Fibroblast of lung (primary cell): ENCODE measurements around the gene PALLD. TPM values are rescaled to one million over a fixed set of nuclear protein-coding genes. Genes with fewer than 3 reads are reported as not detected.

ENCODE experiments used
- DNase-seq, 2 donors: peaks; one replicate each; pipeline versions ENCODE4 v3.0.0 to v3.0.0-alpha.2; 2010; ENCODE audit warnings: low read depth in 2 of 2
- H2AFZ ChIP-seq: 2 replicates; pipeline ENCODE4 v1.5.1; 2012; ENCODE audit warnings: low read length, control low read depth, inconsistent platforms
- H3K27ac ChIP-seq: 2 replicates; pipeline ENCODE4 v1.5.1; 2011; ENCODE audit warnings: low read length, control low read depth; ENCODE audit not compliant: insufficient read depth
- H3K27me3 ChIP-seq: 2 replicates; pipeline ENCODE4 v1.5.1; 2011; ENCODE audit warnings: mild to moderate bottlenecking, low read length; ENCODE audit not compliant: control insufficient read depth, insufficient read depth
- H3K36me3 ChIP-seq: 2 replicates; pipeline ENCODE4 v1.5.1; 2011; ENCODE audit warnings: low read length; ENCODE audit not compliant: control insufficient read depth, insufficient read depth
- H3K4me1 ChIP-seq: 2 replicates; pipeline ENCODE4 v1.5.1; 2011; ENCODE audit warnings: low read length; ENCODE audit not compliant: control insufficient read depth, insufficient read depth; ENCODE audit errors: extremely low read depth
- H3K4me2 ChIP-seq: 2 replicates; pipeline ENCODE4 v1.5.1; 2011; ENCODE audit warnings: low read length, control low read depth; ENCODE audit not compliant: insufficient read depth; ENCODE audit errors: extremely low read depth
- H3K4me3 ChIP-seq, 4 experiments: fragments of 200-600 bp in 1 of 4; sonication (generic) in 1 of 4; replicated peaks in 1 of 4; 2 replicates each; pipeline ENCODE4 v1.5.1; 2011 to 2016; ENCODE audit warnings: low read length in 4 of 4, low read depth in 3 of 4, mild to moderate bottlenecking in 3 of 4, control low read depth in 2 of 4, inconsistent platforms in 1 of 4, mixed read lengths in 1 of 4; ENCODE audit not compliant: insufficient read depth in 1 of 4; ENCODE audit errors: control extremely low read depth in 1 of 4
- H3K79me2 ChIP-seq: 2 replicates; pipeline ENCODE4 v1.5.1; 2012; ENCODE audit warnings: mild to moderate bottlenecking, low read length, inconsistent platforms; ENCODE audit not compliant: control insufficient read depth, insufficient read depth
- H3K9ac ChIP-seq: 2 replicates; pipeline ENCODE4 v1.5.1; 2011; ENCODE audit warnings: mild to moderate bottlenecking, low read length, control low read depth; ENCODE audit not compliant: insufficient read depth
- H3K9me3 ChIP-seq: 2 replicates; pipeline ENCODE4 v1.5.1; 2012; ENCODE audit warnings: low read depth, low read length; ENCODE audit not compliant: control insufficient read depth, insufficient read depth
- H4K20me1 ChIP-seq: 2 replicates; pipeline ENCODE4 v1.5.1; 2011; ENCODE audit warnings: low read length; ENCODE audit not compliant: control insufficient read depth, insufficient read depth; ENCODE audit errors: extremely low read depth
- EZH2 ChIP-seq: IDR thresholded peaks from 2 replicates; pipeline ENCODE4 v1.5.1; 2012; ENCODE audit warnings: low read length, control low read depth, mild to moderate bottlenecking; ENCODE audit errors: missing control alignments
- polyA plus RNA-seq, 2 donors: library from polyadenylated mRNA; depleted of rRNA in 1 of 2; stranded (reverse) in 1 of 2; unstranded in 1 of 2; fragments of >200 nt; gene quantifications; 2 replicates each; pipeline ENCODE4 v1.2.1, GENCODE V29; 2011 to 2012; ENCODE audit warnings: missing spikeins in 1 of 2
- total RNA-seq: library from RNA; depleted of rRNA; stranded (reverse); fragments of >200 nt; gene quantifications from 2 replicates; pipeline ENCODE4 v1.2.1, GENCODE V29; 2014
- TF ChIP-seq, protein P1 (sequence below), 2 donors: IDR thresholded peaks in 1 of 2; conservative IDR thresholded peaks in 1 of 2; 1 replicate in 1 of 2; 2 replicates in 1 of 2; pipeline ENCODE4 v1.5.1; 2011 to 2012; ENCODE audit warnings: low read length in 2 of 2, control low read depth in 1 of 2, inconsistent platforms in 1 of 2, low read depth in 1 of 2, mild to moderate bottlenecking in 1 of 2

The PALLD gene
- total and polyA plus RNA-seq, 2 donors (not counting 1 experiment from before 2014, with no cell fraction given), result 200 to 205 TPM

DNA sequence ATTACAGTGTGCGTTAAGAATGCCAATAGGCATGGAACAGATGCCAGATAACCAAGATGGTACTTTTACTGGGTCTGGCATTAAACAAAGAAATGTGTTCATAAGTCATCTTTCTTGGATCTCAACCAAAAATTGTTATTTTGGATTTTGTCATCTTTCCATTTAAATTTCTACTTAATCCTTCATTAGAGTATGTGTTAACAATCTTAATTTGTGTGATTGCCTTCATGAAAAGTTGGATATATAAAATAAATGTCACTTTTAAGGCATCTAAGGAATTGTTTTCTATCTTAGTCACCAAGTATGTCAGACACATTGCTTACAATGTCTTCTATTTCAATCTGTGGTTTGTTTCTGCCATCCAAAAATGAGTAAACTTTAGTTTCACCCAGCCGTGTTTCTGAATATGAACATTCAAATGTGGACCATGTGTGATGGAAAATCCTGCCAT is 87.5 kb downstream of the PALLD start:
- H3K36me3 ChIP-seq, result no peaks in the 10 kb centered on the region
- no peaks in the 10 kb centered on the region for H3K79me2 ChIP-seq
- H3K4me1 ChIP-seq, result peaks cover 27% of the 10 kb centered on the region
- no peak overlapping the region for H3K4me3 ChIP-seq
- no peak for TF ChIP-seq EZH2
- TF ChIP-seq, protein P1, sequence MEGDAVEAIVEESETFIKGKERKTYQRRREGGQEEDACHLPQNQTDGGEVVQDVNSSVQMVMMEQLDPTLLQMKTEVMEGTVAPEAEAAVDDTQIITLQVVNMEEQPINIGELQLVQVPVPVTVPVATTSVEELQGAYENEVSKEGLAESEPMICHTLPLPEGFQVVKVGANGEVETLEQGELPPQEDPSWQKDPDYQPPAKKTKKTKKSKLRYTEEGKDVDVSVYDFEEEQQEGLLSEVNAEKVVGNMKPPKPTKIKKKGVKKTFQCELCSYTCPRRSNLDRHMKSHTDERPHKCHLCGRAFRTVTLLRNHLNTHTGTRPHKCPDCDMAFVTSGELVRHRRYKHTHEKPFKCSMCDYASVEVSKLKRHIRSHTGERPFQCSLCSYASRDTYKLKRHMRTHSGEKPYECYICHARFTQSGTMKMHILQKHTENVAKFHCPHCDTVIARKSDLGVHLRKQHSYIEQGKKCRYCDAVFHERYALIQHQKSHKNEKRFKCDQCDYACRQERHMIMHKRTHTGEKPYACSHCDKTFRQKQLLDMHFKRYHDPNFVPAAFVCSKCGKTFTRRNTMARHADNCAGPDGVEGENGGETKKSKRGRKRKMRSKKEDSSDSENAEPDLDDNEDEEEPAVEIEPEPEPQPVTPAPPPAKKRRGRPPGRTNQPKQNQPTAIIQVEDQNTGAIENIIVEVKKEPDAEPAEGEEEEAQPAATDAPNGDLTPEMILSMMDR (conservative IDR thresholded peaks at IDR 0.05 in 1 of 2, IDR thresholded peaks at IDR 0.05 in 1 of 2; ENCODE audit: low read depth in 1 of 2, low read length in 2 of 2), result no peak
- H3K4me2 ChIP-seq, result peak overlapping the region; percentile 58
- no peak overlapping the region for H3K27ac ChIP-seq
- peak; percentile 54 to 82 for DNase-seq
- H4K20me1 ChIP-seq, result no peaks in the 10 kb centered on the region
- no peaks in the 10 kb centered on the region for H3K27me3 ChIP-seq
- no peak overlapping the region for H2AFZ ChIP-seq
- no peak overlapping the region for H3K9ac ChIP-seq
- H3K9me3 ChIP-seq, result no peaks in the 10 kb centered on the region

DNA sequence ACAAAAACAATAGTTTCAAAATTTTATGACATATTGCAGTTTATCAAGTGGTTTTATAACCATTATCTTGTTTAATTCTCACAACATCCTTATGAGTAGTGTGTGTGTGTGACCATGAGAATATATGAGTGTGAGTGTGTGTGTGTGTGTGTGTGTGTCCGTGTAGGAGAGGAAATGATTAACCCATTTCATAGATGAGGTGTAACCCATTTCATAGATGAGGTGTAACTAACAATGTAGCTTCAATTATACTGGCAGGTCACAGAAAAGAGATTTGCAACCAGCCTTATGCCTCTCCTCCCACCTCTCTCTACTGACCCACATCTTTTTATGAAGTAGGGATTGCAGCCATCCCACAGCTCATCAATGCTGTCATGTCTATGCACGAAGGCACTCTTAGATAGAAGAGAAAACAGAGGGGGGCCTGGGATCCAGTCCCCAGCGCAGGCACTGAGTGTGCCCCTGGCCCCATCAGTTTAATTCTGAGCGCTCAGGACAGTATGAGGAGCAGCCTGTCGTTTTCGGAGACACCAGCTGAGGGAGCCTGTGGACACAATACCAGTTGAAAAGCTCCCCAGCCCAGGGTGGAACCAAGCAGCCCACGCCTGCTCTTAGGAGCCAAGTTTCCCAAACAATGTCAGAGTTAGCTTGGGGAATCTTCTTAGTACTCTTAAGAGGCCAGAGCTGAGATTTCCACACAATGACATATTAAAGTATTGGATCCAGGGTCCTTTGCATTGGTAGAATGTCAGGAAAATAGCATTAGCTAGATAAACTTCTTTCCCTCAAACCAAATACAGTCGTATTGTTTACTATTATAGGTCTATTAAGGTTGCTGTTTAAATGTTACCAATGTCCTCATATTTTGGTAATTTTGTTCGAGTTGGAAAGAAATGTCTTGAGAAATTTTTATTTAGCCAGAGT is 88.6 kb downstream of the PALLD start:
- Histone ChIP-seq H3K9ac (no peak overlapping the region), H3K36me3 (no peaks in the 10 kb centered on the region), H3K9me3 (no peaks in the 10 kb centered on the region), H3K27me3 (no peaks in the 10 kb centered on the region), H3K27ac (no peak overlapping the region), H3K4me1 (peaks cover 27% of the 10 kb centered on the region), H4K20me1 (no peaks in the 10 kb centered on the region), H3K4me2 (peak overlapping the region; percentile 18), H3K79me2 (no peaks in the 10 kb centered on the region), H2AFZ (no peak overlapping the region), H3K4me3 (no peak overlapping the region)
- peak; percentile 78 to 84 for DNase-seq
- no peak for TF ChIP-seq EZH2
- TF ChIP-seq, protein P1 (conservative IDR thresholded peaks at IDR 0.05 in 1 of 2, IDR thresholded peaks at IDR 0.05 in 1 of 2; ENCODE audit: low read depth in 1 of 2, low read length in 2 of 2), result peak; percentile 85 to 86

DNA sequence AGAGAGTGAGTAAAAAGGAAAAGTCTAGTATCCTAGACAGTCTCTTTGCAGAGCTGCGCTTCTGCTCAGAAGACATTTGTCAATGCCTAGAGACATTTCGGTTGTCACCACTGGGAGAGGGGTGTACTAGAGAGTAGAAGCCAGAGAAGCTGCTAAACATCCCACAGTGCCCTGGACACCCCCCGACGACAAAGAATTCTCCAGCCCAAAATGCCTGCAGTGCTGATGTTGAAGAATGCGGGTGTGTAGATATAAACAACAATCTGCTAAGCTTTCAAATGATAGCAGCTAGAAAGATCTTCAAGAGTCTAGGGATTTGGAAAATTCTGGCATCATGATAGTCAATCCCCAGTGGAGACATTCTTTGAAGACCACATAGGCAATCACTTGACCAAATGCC is 90.1 kb downstream of the PALLD start:
- no peak overlapping the region for H2AFZ ChIP-seq
- no peaks in the 10 kb centered on the region for H3K9me3 ChIP-seq
- H3K27ac ChIP-seq, result no peak overlapping the region
- H3K79me2 ChIP-seq, result no peaks in the 10 kb centered on the region
- TF ChIP-seq, protein P1 (conservative IDR thresholded peaks at IDR 0.05 in 1 of 2, IDR thresholded peaks at IDR 0.05 in 1 of 2; ENCODE audit: low read depth in 1 of 2, low read length in 2 of 2), result no peak
- no peak for TF ChIP-seq EZH2
- no peaks in the 10 kb centered on the region for H3K36me3 ChIP-seq
- peak overlapping the region; percentile 70 for H3K4me2 ChIP-seq
- DNase-seq, result no peak
- H3K27me3 ChIP-seq, result no peaks in the 10 kb centered on the region
- H3K4me3 ChIP-seq, result peak overlapping the region in 1 of 4 experiments; percentile 17
- peaks cover 27% of the 10 kb centered on the region for H3K4me1 ChIP-seq
- no peaks in the 10 kb centered on the region for H4K20me1 ChIP-seq
- no peak overlapping the region for H3K9ac ChIP-seq
